Measurements from ENCODE around the gene DNAH6. TPM values are rescaled to one million over a fixed set of nuclear protein-coding genes. Genes with fewer than 3 reads are reported as not detected.

The DNAH6 gene
- total RNA-seq, 1 donor from 2014 or later: 0.14 TPM

DNA sequence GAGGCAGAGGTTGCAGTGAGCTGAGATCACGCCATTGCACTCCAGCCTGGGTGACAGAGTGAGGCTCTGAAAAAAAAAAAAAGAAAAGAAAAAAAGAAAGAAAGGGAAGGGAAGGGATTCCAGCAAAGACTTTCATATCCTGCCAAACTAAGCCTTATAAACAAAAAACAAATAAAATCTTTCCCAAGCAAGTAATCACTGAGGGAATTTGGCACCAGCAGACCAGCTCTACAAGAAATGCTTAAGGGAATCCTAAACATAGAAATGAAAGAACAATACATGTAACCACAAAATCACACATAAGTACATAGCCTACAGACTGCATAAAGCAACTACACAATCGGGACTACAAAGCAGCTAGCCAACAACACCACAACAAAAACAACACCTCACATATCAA, 285.5 kb downstream of the DNAH6 start:
- no peak for DNase-seq
- TF ChIP-seq, protein P1, sequence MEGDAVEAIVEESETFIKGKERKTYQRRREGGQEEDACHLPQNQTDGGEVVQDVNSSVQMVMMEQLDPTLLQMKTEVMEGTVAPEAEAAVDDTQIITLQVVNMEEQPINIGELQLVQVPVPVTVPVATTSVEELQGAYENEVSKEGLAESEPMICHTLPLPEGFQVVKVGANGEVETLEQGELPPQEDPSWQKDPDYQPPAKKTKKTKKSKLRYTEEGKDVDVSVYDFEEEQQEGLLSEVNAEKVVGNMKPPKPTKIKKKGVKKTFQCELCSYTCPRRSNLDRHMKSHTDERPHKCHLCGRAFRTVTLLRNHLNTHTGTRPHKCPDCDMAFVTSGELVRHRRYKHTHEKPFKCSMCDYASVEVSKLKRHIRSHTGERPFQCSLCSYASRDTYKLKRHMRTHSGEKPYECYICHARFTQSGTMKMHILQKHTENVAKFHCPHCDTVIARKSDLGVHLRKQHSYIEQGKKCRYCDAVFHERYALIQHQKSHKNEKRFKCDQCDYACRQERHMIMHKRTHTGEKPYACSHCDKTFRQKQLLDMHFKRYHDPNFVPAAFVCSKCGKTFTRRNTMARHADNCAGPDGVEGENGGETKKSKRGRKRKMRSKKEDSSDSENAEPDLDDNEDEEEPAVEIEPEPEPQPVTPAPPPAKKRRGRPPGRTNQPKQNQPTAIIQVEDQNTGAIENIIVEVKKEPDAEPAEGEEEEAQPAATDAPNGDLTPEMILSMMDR (IDR thresholded peaks at IDR 0.05; ENCODE audit: borderline replicate concordance): no peak
- Histone ChIP-seq H3K27ac (replicated peaks) (no peak overlapping the region), H3K4me1 (peaks cover 2% of the 10 kb centered on the region), H3K4me3 (no peak overlapping the region), H3K36me3 (no peaks in the 10 kb centered on the region), H3K27me3 (ENCODE audit: low read depth) (no peaks in the 10 kb centered on the region), H3K9me3 (replicated peaks) (no peaks in the 10 kb centered on the region)
- intact Hi-C loops (cut with micrococcal nuclease): no loop called here

DNA sequence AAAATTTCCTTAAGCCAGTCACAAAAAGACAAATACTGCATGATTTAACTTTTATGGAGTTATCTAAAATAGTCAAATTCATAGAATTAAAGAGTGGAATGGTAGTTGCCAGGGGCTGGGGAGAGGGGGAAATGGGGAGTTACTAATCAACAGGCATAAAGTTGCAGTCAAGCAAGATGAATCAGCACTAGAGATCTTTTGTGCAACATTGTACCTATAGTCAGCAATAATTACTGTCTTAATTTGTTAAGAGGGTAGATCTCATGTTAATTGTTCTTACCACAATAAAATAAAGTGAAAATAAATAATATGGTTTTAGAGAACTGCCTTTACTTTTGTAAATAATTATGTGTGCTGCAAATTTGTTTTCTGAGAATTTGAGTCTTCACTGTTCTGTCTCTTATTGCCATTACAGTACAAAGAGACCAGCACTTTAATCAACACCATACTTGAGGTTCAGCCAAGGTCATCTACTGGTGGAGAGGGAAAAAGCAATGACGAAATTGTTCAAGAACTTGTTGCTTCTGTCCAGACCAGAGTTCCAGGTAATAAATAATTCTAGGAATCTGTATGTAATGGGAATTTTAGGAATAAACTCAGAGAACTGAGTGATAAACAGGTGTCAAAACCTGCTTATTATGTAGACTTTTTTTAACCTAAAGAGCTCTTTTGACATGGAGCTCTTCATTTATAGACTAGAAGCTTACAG, 289.1 kb downstream of the DNAH6 start:
- Histone ChIP-seq H3K4me1 (peaks cover 5% of the 10 kb centered on the region), H3K36me3 (no peaks in the 10 kb centered on the region), H3K27ac (replicated peaks) (no peak overlapping the region), H3K27me3 (ENCODE audit: low read depth) (no peaks in the 10 kb centered on the region), H3K4me3 (no peak overlapping the region), H3K9me3 (replicated peaks) (no peaks in the 10 kb centered on the region)
- no peak for DNase-seq
- intact Hi-C loops (cut with micrococcal nuclease): no loop called here
- TF ChIP-seq, protein P1 (IDR thresholded peaks at IDR 0.05; ENCODE audit: borderline replicate concordance): no peak

DNA sequence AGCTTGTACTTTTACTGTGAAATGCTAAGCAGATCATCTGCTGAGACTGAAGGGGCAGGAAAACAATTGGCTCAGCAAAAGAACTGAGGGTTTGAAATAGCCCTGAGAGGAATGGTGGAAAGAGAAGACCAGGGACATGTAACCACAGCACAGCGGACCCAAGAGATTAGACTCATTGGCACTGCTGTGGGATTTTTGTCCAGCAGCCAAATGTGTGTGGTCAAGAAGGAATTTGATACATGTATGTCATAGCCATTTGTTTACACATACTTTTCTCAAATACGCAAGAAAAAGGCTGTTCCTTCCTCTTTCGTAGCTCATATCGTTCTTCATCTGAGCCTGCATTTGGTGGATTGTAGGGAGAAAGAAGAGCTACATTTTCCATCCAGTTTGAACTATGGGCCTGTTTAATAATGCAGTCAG, 290.8 kb downstream of the DNAH6 start:
- Histone ChIP-seq H3K4me1 (peaks cover 5% of the 10 kb centered on the region), H3K4me3 (no peak overlapping the region), H3K27ac (replicated peaks) (no peak overlapping the region), H3K27me3 (ENCODE audit: low read depth) (no peaks in the 10 kb centered on the region), H3K36me3 (no peaks in the 10 kb centered on the region), H3K9me3 (replicated peaks) (no peaks in the 10 kb centered on the region)
- DNase-seq: no peak
- TF ChIP-seq, protein P1 (IDR thresholded peaks at IDR 0.05; ENCODE audit: borderline replicate concordance): no peak
- intact Hi-C loops (cut with micrococcal nuclease): no loop called here

DNA sequence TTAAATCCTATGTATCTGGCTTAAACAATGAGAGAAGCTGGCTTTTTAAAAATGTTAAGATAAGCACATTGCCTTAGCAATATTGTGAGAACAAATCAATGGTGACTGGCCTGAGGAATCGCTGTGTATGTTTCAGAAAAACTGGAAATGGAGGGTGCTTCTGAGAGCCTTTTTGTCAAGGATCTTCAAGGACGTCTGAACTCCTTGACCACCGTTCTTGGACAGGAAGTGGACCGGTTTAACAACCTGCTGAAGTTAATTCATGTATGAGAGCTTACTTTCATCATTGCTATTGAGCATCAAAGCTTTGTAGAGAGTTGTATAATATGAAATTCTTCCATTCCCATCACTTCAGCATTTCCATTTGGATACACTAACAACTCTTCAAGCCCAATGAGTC, 292.0 kb downstream of the DNAH6 start:
- no peaks in the 10 kb centered on the region for H3K36me3 ChIP-seq
- peaks cover 5% of the 10 kb centered on the region for H3K4me1 ChIP-seq
- intact Hi-C loops (cut with micrococcal nuclease): no loop called here

DNA sequence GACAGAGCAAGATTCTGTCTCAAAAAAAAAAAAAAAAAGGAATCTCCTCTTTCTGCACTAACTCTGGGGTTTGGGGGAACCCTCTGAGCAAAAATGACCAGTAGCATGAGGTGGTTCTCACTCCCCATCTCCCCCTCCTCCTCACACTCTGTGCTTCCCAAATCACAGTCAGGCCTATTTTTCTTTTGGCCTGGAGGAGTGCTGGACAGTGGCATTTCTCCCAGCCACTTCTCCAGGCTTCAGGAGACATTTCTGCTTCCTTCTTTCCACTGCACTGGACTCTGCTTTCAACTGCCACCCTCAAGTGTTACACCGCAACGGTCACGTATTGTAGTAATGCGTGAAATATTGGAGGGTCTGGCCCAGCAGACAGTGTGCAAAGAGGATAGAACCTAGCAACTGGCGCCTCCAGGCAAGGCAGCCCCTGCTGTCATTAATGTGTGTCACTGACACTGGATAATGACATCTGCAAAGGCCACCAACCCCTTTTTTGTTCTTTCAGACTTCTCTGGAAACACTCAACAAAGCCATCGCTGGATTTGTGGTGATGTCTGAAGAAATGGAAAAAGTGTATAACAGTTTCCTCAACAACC, 295.6 kb downstream of the DNAH6 start:
- H3K27ac ChIP-seq (replicated peaks): no peak overlapping the region
- H3K4me3 ChIP-seq: no peak overlapping the region
- H3K4me1 ChIP-seq: peaks cover 2% of the 10 kb centered on the region
- no peak for DNase-seq
- TF ChIP-seq, protein P1 (IDR thresholded peaks at IDR 0.05; ENCODE audit: borderline replicate concordance): no peak
- peaks cover 8% of the 10 kb centered on the region for H3K27me3 ChIP-seq (ENCODE audit: low read depth)
- H3K9me3 ChIP-seq (replicated peaks): no peaks in the 10 kb centered on the region
- intact Hi-C loops (cut with micrococcal nuclease): no loop called here
- H3K36me3 ChIP-seq: no peaks in the 10 kb centered on the region

More for the DNA sequence above, 292.0 kb downstream of the DNAH6 start:
- TF ChIP-seq, protein P1 (IDR thresholded peaks at IDR 0.05; ENCODE audit: borderline replicate concordance): no peak
- Histone ChIP-seq H3K4me3 (no peak overlapping the region), H3K27me3 (ENCODE audit: low read depth) (peaks cover 1% of the 10 kb centered on the region), H3K9me3 (replicated peaks) (no peaks in the 10 kb centered on the region), H3K27ac (replicated peaks) (no peak overlapping the region)
- DNase-seq: no peak
